ENCODE measurements around the gene TRRAP.

The TRRAP gene

DNA sequence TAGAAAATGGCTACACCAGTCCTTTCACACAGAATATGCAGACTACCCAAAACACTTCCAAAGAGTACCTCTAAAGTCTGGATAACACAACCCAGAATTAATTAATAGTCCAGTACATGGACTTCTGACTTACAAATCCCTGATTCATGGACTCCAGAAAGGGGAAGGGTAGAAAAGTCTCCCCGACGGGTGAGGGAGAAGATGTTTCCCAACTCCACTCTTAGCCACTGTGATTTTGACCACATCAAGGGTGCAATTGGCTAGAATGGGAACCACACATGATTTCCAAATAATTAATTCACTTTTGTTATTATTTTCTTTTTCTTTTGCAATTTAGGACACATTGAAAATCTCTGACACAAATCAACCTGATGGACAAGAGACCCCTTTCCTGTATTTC lies 9.9 kb upstream of the TRRAP start:
- H3K4me3 ChIP-seq (ENCODE audit: low read depth in 1 of 2, low read length in 1 of 2): no peak overlapping the region
- no peaks in the 10 kb centered on the region for H3K9me3 ChIP-seq
- peaks cover 23 to 31% of the 10 kb centered on the region in 2 experiments for H3K4me1 ChIP-seq (ENCODE audit: control insufficient read depth in 1 of 2, insufficient read depth in 1 of 2, low read depth in 1 of 2, low read length in 1 of 2)
- H3K27ac ChIP-seq: no peak overlapping the region
- peaks cover 67% of the 10 kb centered on the region for H3K27me3 ChIP-seq
- TF ChIP-seq, protein P1, sequence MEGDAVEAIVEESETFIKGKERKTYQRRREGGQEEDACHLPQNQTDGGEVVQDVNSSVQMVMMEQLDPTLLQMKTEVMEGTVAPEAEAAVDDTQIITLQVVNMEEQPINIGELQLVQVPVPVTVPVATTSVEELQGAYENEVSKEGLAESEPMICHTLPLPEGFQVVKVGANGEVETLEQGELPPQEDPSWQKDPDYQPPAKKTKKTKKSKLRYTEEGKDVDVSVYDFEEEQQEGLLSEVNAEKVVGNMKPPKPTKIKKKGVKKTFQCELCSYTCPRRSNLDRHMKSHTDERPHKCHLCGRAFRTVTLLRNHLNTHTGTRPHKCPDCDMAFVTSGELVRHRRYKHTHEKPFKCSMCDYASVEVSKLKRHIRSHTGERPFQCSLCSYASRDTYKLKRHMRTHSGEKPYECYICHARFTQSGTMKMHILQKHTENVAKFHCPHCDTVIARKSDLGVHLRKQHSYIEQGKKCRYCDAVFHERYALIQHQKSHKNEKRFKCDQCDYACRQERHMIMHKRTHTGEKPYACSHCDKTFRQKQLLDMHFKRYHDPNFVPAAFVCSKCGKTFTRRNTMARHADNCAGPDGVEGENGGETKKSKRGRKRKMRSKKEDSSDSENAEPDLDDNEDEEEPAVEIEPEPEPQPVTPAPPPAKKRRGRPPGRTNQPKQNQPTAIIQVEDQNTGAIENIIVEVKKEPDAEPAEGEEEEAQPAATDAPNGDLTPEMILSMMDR (IDR thresholded peaks at IDR 0.05): no peak
- no peaks in the 10 kb centered on the region for H3K36me3 ChIP-seq

GRCh38 chr7:98869027-98869596 lies 9.2 kb upstream of the TRRAP start:
- Histone ChIP-seq H3K9me3 (no peaks in the 10 kb centered on the region), H3K4me3 (ENCODE audit: low read depth in 1 of 2, low read length in 1 of 2) (peak overlapping the region; percentile 62 to 75), H3K4me1 (ENCODE audit: control insufficient read depth in 1 of 2, insufficient read depth in 1 of 2, low read depth in 1 of 2, low read length in 1 of 2) (peaks cover 23 to 31% of the 10 kb centered on the region in 2 experiments), H3K27ac (no peak overlapping the region), H3K36me3 (no peaks in the 10 kb centered on the region), H3K27me3 (peaks cover 71% of the 10 kb centered on the region)
- TF ChIP-seq, protein P1 (IDR thresholded peaks at IDR 0.05): no peak

DNA sequence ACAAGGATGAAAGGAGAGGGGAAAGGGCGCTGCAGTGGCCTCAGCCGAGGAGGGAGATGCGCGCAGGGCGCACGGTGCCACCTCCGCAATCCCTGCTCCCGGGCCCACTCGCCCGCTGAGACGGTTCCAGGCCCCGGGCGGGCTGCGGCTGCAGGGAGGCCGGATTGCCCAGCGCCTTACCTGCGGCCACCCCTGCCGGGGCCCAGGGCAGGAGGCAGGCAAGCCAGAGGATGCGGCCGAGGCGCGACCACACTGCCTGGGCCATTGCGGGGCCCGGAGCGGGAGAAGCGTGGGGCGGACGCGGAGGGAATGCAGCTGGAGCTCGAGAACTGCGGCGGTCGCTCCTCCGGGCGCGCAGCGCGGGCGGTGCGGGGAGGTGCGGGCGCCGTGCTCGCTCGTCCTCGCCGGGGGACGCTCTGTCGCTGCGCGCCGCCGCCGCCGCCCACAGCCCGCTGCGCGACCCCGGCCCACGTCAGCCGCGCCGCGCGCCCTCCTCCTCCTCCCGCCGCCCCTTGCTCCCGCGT lies 8.7 kb upstream of the TRRAP start, which contains the start of gene TMEM130:
Gene TMEM130 (minus strand): TSS at position 418 of the 524 bp plus-strand sequence. CDS start 153 bp downstream, at position 265.
- Histone ChIP-seq H3K27ac (peak within 1 kb of the TSS; percentile 52), H3K36me3 (no peaks in the 10 kb centered on the region), H3K27me3 (peaks cover 76% of the 10 kb centered on the region), H3K4me3 (ENCODE audit: low read depth in 1 of 2, low read length in 1 of 2) (peak within 1 kb of the TSS; percentile 62 to 75), H3K9me3 (no peaks in the 10 kb centered on the region), H3K4me1 (ENCODE audit: control insufficient read depth in 1 of 2, insufficient read depth in 1 of 2, low read depth in 1 of 2, low read length in 1 of 2) (peaks cover 20 to 27% of the 10 kb centered on the region in 2 experiments)
- TF ChIP-seq, protein P1 (IDR thresholded peaks at IDR 0.05): no peak

DNA sequence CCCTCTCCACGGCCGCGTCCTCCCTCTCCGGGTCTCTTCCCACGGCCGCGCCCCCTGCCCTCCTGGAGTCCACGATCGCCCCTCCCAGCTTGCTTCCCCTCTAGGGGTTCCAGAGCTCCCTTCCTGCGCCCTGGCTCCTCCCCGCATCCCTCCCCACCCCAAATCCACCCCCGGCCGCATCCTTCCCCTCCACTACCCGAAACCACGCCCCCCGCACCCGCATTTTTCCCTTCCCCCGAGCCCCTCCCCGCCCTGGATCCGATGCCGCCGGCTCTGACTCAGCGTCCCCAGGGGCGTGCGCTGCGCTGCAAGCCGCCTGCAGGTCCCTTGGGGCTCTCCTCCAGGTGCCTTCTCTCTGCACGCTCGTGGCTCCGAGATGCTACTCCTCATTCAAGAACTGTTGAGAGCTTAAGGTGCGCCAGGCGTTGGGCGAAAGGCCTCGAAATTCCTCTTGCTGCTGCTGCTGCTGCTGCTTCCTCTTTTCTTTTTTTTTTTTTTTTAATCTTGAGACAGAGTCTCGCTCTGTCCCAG lies 8.1 kb upstream of the TRRAP start:
- Histone ChIP-seq H3K4me3 (ENCODE audit: low read depth in 1 of 2, low read length in 1 of 2) (peak overlapping the region; percentile 62 to 75), H3K4me1 (ENCODE audit: control insufficient read depth in 1 of 2, insufficient read depth in 1 of 2, low read depth in 1 of 2, low read length in 1 of 2) (peaks cover 14 to 22% of the 10 kb centered on the region in 2 experiments), H3K36me3 (no peaks in the 10 kb centered on the region), H3K9me3 (no peaks in the 10 kb centered on the region), H3K27ac (peak overlapping the region; percentile 52), H3K27me3 (peaks cover 78% of the 10 kb centered on the region)
- TF ChIP-seq, protein P1 (IDR thresholded peaks at IDR 0.05): no peak

DNA sequence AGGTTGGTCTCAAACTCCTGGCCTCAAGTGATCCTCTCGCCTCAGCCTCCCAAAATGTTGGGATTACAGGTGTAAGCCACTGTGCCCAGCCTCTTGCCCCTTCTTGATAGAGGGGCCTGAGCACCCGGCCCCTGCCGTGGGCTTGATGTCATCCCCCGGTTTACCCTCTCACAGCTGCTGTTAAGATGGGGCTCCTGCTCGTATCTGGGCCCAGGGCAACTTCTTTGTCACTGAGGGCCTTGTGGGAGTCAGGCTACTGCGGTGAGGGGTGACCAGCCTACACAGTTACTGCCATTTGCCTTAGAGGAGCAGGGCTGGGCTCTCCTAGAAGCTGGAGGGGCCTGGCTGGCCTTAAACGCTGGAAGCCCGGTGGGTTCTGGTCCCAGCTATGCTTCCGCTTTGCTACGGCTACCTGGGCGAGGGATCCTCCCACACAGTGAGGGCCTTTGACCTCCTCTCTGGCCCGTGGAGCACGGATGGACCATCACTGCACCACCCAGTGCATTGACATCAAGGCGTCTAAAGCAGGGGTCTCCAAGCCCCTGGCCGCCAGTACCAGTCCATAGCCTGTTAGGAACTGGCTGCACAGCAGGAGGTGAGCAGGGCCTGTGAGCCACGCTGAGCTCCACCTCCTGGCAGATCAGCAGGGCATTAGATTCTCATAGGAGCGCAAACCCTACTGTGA lies 7.4 kb upstream of the TRRAP start:
- peak overlapping the region; percentile 52 for H3K27ac ChIP-seq
- H3K36me3 ChIP-seq: no peaks in the 10 kb centered on the region
- TF ChIP-seq, protein P1 (IDR thresholded peaks at IDR 0.05): no peak
- H3K4me1 ChIP-seq (ENCODE audit: control insufficient read depth in 1 of 2, insufficient read depth in 1 of 2, low read depth in 1 of 2, low read length in 1 of 2): peaks cover 14 to 19% of the 10 kb centered on the region in 2 experiments
- H3K27me3 ChIP-seq: peaks cover 78% of the 10 kb centered on the region
- no peaks in the 10 kb centered on the region for H3K9me3 ChIP-seq
- H3K4me3 ChIP-seq (ENCODE audit: low read depth in 1 of 2, low read length in 1 of 2): peak overlapping the region in 1 of 2 experiments; percentile 75
